ENCODE results near the gene CST9. TPM values are rescaled to one million over a fixed set of nuclear protein-coding genes. Genes with fewer than 3 reads are reported as not detected.
"Not testable (repeated sequence)": the region's sequence is repeated elsewhere in the genome, so short reads cannot be mapped to it uniquely, and the experiment has no call there.

CST9 gene
- total RNA-seq, 2 experiments from 2014 or later, result not detected

GRCh38 chr20:23584434-23585199 lies 21.1 kb downstream of the CST9 start:
- no peaks in the 10 kb centered on the region for H3K9me3 Mint-ChIP-seq
- CTCF ChIA-PET, result interaction anchor here (0.9 kb wide), 1 partner anchor 13 kb away, joined by 4 read pairs; no protein-coding TSS in a partner anchor

DNA sequence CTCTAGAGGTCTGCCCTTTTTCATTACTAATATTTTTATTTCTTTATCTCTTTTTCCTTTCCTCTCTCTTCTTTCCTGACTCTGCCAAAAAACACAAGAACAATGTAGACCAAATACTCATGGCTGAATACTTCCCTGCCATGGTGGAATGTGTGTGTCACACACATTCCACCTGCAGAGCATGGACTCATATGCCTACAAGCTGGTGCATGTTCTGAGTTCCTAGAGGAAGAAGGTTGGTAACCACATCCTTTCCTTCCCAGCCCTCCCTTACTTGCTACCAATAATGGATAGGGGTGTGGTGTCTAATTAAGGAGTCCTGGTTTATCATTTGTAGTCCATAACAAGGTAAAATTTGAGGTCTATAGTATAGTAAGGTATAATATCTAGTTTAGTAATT lies 22.2 kb downstream of the CST9 start:
- Mint-ChIP-seq H3K27me3 (peaks cover 3% of the 10 kb centered on the region), H3K9me3 (no peaks in the 10 kb centered on the region), H3K27ac (no peak overlapping the region), H3K4me1 (no peaks in the 10 kb centered on the region), H3K4me3 (no peak overlapping the region), H3K36me3 (ENCODE audit: low read depth) (no peaks in the 10 kb centered on the region)
- no peak for DNase-seq
- CTCF ChIA-PET, result interaction anchor here (0.9 kb wide), 1 partner anchor 12 kb away, joined by 4 read pairs; no protein-coding TSS in a partner anchor
- POLR2A ChIA-PET, result no interaction called here

More at GRCh38 chr20:23584434-23585199, 21.1 kb downstream of the CST9 start:
- H3K4me3 Mint-ChIP-seq, result no peak overlapping the region
- POLR2A ChIA-PET, result no interaction called here
- no peak for DNase-seq
- peaks cover 4% of the 10 kb centered on the region for H3K4me1 Mint-ChIP-seq
- H3K36me3 Mint-ChIP-seq (ENCODE audit: low read depth), result no peaks in the 10 kb centered on the region
- peaks cover 3% of the 10 kb centered on the region for H3K27me3 Mint-ChIP-seq
- H3K27ac Mint-ChIP-seq, result no peak overlapping the region

DNA sequence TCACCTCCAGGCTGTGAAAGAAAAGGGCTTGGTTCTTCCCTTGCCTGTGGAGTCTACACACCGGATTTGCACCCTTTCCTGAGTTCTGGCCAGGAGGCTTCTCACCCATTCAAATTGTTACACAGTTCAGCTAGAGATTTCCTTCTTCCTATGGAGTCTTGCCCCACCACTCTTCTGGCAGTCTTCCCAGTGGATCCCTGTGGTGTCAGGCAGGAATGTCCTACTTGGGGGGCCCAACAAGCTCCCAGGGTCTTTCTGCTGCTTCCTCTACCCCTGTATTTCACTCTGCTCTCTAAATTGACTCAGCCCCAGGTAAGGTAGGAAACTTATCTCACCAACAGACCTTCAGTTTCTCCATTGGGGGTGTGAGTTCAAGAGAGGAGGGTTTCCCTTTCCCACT lies 23.4 kb downstream of the CST9 start:
- H3K36me3 Mint-ChIP-seq (ENCODE audit: low read depth), result no peaks in the 10 kb centered on the region
- H3K4me1 Mint-ChIP-seq, result no peaks in the 10 kb centered on the region
- H3K27me3 Mint-ChIP-seq, result peaks cover 3% of the 10 kb centered on the region
- H3K27ac Mint-ChIP-seq, result no peak overlapping the region
- ChIA-PET POLR2A (no interaction called here), CTCF (no interaction called here)
- no peak for DNase-seq
- no peak overlapping the region for H3K4me3 Mint-ChIP-seq
- H3K9me3 Mint-ChIP-seq, result no peaks in the 10 kb centered on the region

DNA sequence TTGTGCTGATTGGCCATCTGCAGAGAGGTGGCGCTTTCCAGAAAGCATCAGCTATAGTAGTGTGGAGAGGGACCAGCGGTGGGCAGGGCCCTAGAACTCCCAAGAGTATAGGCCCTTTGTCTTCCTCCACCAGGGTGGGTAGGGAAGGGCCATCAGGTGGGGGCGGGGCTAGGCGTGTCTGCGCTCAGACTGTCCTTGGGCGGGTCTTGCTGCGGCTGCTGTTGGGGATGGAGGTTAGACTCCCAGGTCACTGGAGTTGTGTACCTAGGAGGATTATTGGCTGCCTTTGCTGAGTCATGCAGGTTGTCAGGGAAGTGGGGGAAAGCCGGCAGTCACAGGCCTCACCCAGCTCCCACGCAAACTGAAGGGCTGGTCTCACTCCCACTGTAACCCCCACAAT lies 23.9 kb downstream of the CST9 start:
- CTCF ChIA-PET; POLR2A ChIA-PET; H3K27me3 Mint-ChIP-seq; H3K4me3 Mint-ChIP-seq; DNase-seq; H3K36me3 Mint-ChIP-seq (ENCODE audit: low read depth); H3K4me1 Mint-ChIP-seq; H3K9me3 Mint-ChIP-seq; H3K27ac Mint-ChIP-seq: not testable (repeated sequence)

DNA sequence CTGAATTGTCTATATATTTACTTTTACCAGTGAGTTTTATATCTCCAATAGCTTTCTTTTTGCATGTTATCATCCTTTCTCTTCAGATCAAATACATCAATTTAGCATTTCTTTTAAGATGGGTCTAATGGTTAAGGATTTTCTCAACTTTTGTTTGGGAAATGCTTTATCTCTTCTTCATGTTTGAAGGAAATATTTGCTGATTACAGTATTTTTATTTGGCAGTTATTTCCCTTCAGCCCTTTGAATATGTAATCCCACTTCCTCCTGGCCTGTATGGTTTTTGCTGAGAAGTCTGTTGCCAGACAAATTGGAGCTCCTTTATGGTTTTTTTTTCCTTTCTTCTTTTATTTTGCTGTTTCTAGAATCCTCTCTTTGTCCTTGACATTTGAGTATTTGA lies 30.7 kb downstream of the CST9 start:
- H3K4me1 Mint-ChIP-seq, result no peaks in the 10 kb centered on the region
- POLR2A ChIA-PET, result no interaction called here
- DNase-seq, result no peak
- no peak overlapping the region for H3K27ac Mint-ChIP-seq
- no peak overlapping the region for H3K4me3 Mint-ChIP-seq
- no peaks in the 10 kb centered on the region for H3K36me3 Mint-ChIP-seq (ENCODE audit: low read depth)
- CTCF ChIA-PET, result no interaction called here
- H3K9me3 Mint-ChIP-seq, result no peaks in the 10 kb centered on the region
- peaks cover 8% of the 10 kb centered on the region for H3K27me3 Mint-ChIP-seq

DNA sequence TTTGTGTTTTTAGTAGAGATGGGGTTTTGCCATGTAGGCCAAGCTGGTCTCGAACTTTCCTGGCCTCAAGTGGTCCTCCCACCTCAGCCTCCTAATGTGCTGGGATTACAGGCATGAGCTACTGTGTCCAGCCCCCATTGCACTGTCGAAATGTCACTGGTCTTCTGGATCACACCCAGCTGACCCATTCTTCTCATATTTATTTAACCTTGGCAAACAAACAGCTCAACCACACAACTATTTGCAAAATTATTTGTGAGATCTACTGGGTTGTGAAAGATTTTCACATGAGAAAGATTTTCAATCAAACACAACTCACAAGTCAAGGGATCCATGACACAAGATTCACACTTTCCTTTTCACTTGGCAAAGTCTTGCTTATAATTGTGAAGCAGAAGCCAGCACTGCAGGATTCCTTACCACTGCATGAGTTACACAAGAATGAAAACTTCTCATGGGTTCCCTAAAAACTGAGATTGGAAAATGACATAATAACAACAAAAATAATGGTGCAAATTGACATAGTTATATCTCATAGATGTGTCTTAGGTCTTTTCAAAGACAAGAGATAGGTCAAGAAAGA lies 35.4 kb downstream of the CST9 start:
- peaks cover 4% of the 10 kb centered on the region for H3K27me3 Mint-ChIP-seq
- ChIA-PET CTCF (no interaction called here), POLR2A (no interaction called here)
- no peaks in the 10 kb centered on the region for H3K4me1 Mint-ChIP-seq
- no peaks in the 10 kb centered on the region for H3K36me3 Mint-ChIP-seq (ENCODE audit: low read depth)
- H3K4me3 Mint-ChIP-seq, result no peak overlapping the region
- no peak overlapping the region for H3K27ac Mint-ChIP-seq
- DNase-seq, result no peak
- H3K9me3 Mint-ChIP-seq, result no peaks in the 10 kb centered on the region

DNA sequence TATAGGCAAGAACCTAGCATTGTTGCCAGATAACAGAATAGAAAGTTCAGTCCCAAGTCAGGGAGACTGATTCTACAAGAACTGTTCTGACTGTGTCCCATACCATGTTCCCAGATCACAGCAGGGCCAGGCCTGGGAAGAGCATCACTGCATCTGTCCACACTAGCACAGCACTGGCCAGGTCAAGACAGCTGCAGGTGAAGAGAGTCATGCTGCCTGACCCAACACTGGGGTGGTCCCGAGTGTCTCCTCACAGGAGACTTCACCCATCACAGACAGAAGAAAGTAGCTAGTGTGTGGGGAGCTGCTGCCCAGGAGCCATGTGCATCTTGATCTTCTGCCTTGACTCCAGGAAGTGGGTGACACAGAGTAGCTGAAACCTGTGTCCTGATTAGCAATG lies 36.1 kb downstream of the CST9 start:
- Mint-ChIP-seq H3K9me3 (no peaks in the 10 kb centered on the region), H3K4me1 (no peaks in the 10 kb centered on the region), H3K36me3 (ENCODE audit: low read depth) (no peaks in the 10 kb centered on the region), H3K27me3 (peaks cover 4% of the 10 kb centered on the region), H3K4me3 (no peak overlapping the region), H3K27ac (no peak overlapping the region)
- ChIA-PET POLR2A (no interaction called here), CTCF (no interaction called here)
- no peak for DNase-seq

DNA sequence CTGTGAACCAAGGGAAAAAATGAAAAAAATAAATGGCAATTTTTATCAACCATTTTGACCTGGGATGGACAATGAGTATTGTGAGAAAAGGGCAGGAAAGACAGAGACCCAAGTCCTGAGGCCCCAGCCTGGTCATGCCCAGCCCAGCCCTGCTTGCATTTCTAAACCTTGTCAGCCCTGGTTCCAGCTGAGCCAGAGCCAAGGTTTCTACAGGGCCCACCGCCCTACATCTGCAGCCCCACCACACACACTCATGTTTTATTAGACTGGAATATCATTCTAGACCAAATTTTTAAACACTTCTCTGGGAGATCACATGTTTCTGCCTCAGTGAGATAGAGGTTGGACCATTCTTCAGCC lies 36.8 kb downstream of the CST9 start:
- ChIA-PET CTCF (no interaction called here), POLR2A (no interaction called here)
- Mint-ChIP-seq H3K4me3 (no peak overlapping the region), H3K4me1 (no peaks in the 10 kb centered on the region), H3K9me3 (no peaks in the 10 kb centered on the region), H3K27ac (no peak overlapping the region), H3K27me3 (peaks cover 2% of the 10 kb centered on the region), H3K36me3 (ENCODE audit: low read depth) (no peaks in the 10 kb centered on the region)
- no peak for DNase-seq

GRCh38 chr20:23568320-23568970 lies 37.3 kb downstream of the CST9 start, which contains the start of gene CST9L:
Gene CST9L (minus strand): TSS chr20:23568484. CDS start chr20:23568450, 34 bp downstream.
- H3K27ac Mint-ChIP-seq, result no peak within 1 kb of the TSS
- H3K9me3 Mint-ChIP-seq, result no peaks in the 10 kb centered on the region
- ChIA-PET POLR2A (no interaction called here), CTCF (no interaction called here)
- H3K27me3 Mint-ChIP-seq, result peaks cover under 1% of the 10 kb centered on the region
- DNase-seq, result no peak
- no peaks in the 10 kb centered on the region for H3K36me3 Mint-ChIP-seq (ENCODE audit: low read depth)
- H3K4me1 Mint-ChIP-seq, result no peaks in the 10 kb centered on the region
- H3K4me3 Mint-ChIP-seq, result no peak within 1 kb of the TSS

GRCh38 chr20:23566199-23566932 lies 39.4 kb downstream of the CST9 start:
- DNase-seq, result no peak
- ChIA-PET CTCF (no interaction called here), POLR2A (no interaction called here)
- no peaks in the 10 kb centered on the region for H3K36me3 Mint-ChIP-seq (ENCODE audit: low read depth)
- H3K9me3 Mint-ChIP-seq, result peaks cover 5% of the 10 kb centered on the region
- no peaks in the 10 kb centered on the region for H3K27me3 Mint-ChIP-seq
- no peak overlapping the region for H3K4me3 Mint-ChIP-seq
- H3K4me1 Mint-ChIP-seq, result no peaks in the 10 kb centered on the region
- H3K27ac Mint-ChIP-seq, result no peak overlapping the region

DNA sequence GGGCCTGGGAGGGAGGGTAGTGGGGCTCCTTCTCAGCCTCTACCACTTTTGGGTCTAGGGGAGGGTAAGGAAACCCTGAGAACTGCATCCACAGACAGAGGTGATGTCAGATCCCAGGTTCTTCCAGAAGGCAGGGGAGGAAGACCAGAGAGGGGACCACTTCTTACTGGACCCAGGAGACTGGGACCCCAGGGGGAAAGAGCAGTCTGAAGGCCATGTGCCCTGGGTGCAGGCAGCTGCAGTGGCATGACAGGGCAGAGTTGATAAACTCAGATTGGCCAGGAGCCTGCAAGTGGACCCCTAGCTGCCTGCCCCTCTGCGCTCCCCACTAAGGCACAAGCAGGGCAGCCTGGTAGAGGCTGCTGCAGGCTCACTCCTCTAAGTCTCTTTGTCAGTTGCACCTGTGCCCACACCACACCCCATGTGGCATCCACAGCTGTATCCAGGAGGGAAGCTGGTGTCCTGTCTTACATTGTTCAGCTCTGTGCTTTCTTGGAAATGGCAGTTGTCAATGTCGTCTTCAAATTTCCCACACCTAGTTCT lies 40.1 kb downstream of the CST9 start:
- H3K4me1 Mint-ChIP-seq, result no peaks in the 10 kb centered on the region
- no peaks in the 10 kb centered on the region for H3K27me3 Mint-ChIP-seq
- peaks cover 5% of the 10 kb centered on the region for H3K9me3 Mint-ChIP-seq
- CTCF ChIA-PET, result no interaction called here
- no peak overlapping the region for H3K27ac Mint-ChIP-seq
- DNase-seq, result no peak
- H3K36me3 Mint-ChIP-seq (ENCODE audit: low read depth), result no peaks in the 10 kb centered on the region
- POLR2A ChIA-PET, result no interaction called here
- H3K4me3 Mint-ChIP-seq, result no peak overlapping the region

DNA sequence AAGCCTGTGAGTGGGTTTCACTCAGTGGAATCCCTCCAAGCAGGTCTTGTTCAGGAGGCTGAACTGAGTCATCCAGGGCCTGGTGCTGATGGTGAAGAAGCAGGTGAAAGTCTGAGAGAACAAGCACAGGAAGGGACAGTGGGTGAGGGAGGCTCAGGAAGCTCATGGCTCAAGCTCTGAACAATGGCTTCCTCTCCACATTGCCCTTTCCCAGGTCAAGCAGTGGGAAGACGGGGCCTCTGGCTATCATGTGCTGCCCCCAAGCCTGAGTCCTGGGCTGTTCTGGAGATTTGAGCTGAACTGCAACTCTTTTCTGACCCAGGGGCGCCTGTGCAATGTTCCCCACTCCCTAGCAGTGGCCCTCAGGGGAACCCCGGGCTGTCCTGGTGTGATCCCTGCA lies 40.8 kb downstream of the CST9 start:
- Mint-ChIP-seq H3K4me1 (no peaks in the 10 kb centered on the region), H3K4me3 (no peak overlapping the region), H3K27ac (no peak overlapping the region), H3K27me3 (no peaks in the 10 kb centered on the region), H3K36me3 (ENCODE audit: low read depth) (no peaks in the 10 kb centered on the region), H3K9me3 (peaks cover 5% of the 10 kb centered on the region)
- no peak for DNase-seq
- ChIA-PET POLR2A (no interaction called here), CTCF (no interaction called here)

DNA sequence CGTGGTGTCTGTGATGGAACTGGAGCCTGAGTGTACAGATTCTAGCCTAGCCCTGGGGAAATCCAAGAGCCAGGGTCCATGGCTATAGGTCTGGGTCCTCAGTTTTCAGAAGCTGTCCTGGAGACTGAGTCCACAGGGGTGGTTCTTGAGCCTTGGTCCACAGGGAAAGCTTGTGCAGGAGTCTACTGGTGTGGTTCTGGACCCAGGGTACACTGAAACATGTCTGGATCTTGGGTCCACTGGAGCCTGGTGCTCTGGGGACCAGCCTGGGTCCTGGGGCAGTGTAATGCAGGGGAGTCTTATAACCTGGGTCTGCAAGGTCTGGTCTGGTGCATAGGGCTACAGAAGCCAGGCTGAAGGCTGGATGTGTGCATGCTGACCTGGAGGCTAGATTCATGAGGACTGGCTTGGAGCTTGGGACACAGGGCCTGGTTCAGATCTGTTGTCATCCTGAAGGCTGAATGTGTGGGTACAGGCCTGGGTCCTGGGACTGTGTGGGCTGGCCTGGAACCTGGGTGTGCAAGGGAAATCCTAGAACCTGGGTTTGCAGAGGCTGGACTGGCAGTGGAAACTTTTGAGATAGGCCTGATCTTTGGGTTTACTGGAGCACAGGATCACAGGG lies 42.9 kb downstream of the CST9 start:
- ChIA-PET CTCF (no interaction called here), POLR2A (no interaction called here)
- no peaks in the 10 kb centered on the region for H3K36me3 Mint-ChIP-seq (ENCODE audit: low read depth)
- no peak for DNase-seq
- H3K27me3 Mint-ChIP-seq, result peaks cover 8% of the 10 kb centered on the region
- H3K27ac Mint-ChIP-seq, result no peak overlapping the region
- no peaks in the 10 kb centered on the region for H3K4me1 Mint-ChIP-seq
- no peak overlapping the region for H3K4me3 Mint-ChIP-seq
- peaks cover 5% of the 10 kb centered on the region for H3K9me3 Mint-ChIP-seq

Data from activated CD4-positive, alpha-beta T cell treated with anti-CD3 and anti-CD28 coated beads, Interleukin-2, amount 10 ng/mL, durations not matched to agents 7 days and 5 days (primary cell).